ENCODE measurements around the gene CTAG2. TPM values are rescaled to one million over a fixed set of nuclear protein-coding genes. Genes with fewer than 3 reads are reported as not detected.

Gene CTAG2
- polyA plus RNA-seq, 1 donor (not counting 4 experiments of a cell fraction or from before 2014, with no cell fraction given), result not detected

DNA sequence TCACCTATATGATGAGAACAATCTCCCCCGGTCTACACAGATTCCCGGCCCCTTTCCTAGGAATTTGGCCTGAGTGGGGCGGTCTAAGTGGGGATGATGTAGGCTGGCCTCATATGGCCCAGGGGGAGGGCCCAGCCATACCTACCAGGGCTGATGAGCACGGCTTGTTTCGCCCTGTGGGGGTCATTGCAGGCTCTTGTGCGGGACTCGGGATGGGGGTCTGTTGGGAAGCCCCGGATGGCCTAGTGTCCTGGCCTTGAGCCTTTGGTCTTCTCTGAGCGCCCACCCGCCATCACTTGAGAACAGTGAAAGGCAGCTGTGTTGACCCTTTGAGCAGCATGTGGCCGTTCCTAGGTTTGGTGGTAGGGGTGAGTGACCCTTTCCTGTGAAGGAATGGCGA lies 4.8 kb upstream of the CTAG2 start:
- FAIRE-seq, result no peak
- H3K27me3 ChIP-seq (ENCODE audit: control insufficient read depth, extremely low read depth, insufficient read depth, low read length), result no peaks in the 10 kb centered on the region
- no peak overlapping the region for H3K4me3 ChIP-seq (ENCODE audit: control insufficient read depth in 2 of 3, extremely low read depth in 1 of 3, insufficient read depth in 2 of 3, low read depth in 1 of 3, low read length in 3 of 3)
- no peaks in the 10 kb centered on the region for H3K9me1 ChIP-seq (ENCODE audit: control insufficient read depth, extremely low read depth, insufficient read depth, low read length)
- no peak overlapping the region for H2AFZ ChIP-seq (ENCODE audit: control insufficient read depth, low read length)
- TF ChIP-seq EZH2 (IDR thresholded peaks at IDR 0.05; ENCODE audit: low read length), result no peak
- TF ChIP-seq, protein P1, sequence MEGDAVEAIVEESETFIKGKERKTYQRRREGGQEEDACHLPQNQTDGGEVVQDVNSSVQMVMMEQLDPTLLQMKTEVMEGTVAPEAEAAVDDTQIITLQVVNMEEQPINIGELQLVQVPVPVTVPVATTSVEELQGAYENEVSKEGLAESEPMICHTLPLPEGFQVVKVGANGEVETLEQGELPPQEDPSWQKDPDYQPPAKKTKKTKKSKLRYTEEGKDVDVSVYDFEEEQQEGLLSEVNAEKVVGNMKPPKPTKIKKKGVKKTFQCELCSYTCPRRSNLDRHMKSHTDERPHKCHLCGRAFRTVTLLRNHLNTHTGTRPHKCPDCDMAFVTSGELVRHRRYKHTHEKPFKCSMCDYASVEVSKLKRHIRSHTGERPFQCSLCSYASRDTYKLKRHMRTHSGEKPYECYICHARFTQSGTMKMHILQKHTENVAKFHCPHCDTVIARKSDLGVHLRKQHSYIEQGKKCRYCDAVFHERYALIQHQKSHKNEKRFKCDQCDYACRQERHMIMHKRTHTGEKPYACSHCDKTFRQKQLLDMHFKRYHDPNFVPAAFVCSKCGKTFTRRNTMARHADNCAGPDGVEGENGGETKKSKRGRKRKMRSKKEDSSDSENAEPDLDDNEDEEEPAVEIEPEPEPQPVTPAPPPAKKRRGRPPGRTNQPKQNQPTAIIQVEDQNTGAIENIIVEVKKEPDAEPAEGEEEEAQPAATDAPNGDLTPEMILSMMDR (optimal IDR thresholded peaks at IDR 0.05 in 1 of 3, IDR thresholded peaks at IDR 0.05 in 1 of 3, conservative IDR thresholded peaks at IDR 0.05 in 1 of 3; ENCODE audit: extremely low read depth in 1 of 3, insufficient read depth in 2 of 3, low read length in 3 of 3), result no peak
- no peak overlapping the region for H3K9ac ChIP-seq (ENCODE audit: control insufficient read depth, extremely low read depth, insufficient read depth, low read length)
- no peaks in the 10 kb centered on the region for H4K20me1 ChIP-seq (ENCODE audit: control insufficient read depth, extremely low read depth, insufficient read depth, low read length)
- H3K79me2 ChIP-seq (ENCODE audit: control insufficient read depth, insufficient read depth, low read length), result no peaks in the 10 kb centered on the region
- H3K36me3 ChIP-seq (ENCODE audit: control insufficient read depth in 2 of 2, extremely low read depth in 1 of 2, insufficient read depth in 2 of 2, low read length in 2 of 2), result no peaks in the 10 kb centered on the region
- H3K27ac ChIP-seq (ENCODE audit: control insufficient read depth, insufficient read depth, low read length), result no peak overlapping the region
- no peaks in the 10 kb centered on the region for H3K4me1 ChIP-seq (ENCODE audit: control insufficient read depth, extremely low read depth, insufficient read depth, low read length)
- DNase-seq (ENCODE audit: low read depth, low spot score), result no peak
- dilution Hi-C loops (cut with MboI; ENCODE audit: extremely low pct_ligation_motif_present, low sequenced_read_pairs), result no loop called here
- peaks cover 5% of the 10 kb centered on the region for H3K9me3 ChIP-seq (ENCODE audit: control insufficient read depth, low read depth, low read length)
- no peak overlapping the region for H3K4me2 ChIP-seq (ENCODE audit: control insufficient read depth, extremely low read depth, insufficient read depth, low read depth, low read length)

DNA sequence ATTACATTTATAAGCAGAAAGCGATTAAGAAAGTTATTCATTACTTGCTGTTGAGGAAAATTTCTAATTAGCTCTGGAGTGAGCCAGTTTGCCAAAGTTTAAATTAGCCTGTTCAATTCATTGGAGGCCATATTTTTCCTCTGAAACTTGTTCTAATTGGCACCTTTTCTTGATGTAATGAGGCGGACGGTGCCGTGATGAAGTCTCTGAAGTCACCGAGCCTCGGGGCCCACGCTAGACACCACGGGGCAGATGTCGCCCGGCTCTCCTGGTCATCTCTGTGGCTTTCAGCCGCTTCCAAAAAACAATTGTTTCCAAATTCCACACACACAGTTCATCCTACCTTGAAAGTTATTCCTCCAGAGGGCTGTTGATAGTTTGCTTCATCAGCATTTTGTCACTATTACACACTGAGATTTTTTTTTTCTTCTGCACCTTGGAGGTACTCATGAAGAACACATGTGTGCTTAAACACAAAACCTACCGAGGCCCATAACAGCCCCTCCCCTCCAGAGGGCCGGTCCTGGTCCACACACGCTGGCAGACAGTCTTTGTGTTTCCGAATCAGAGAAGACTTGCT lies 3.9 kb upstream of the CTAG2 start:
- Histone ChIP-seq H3K9ac (ENCODE audit: control insufficient read depth, extremely low read depth, insufficient read depth, low read length) (no peak overlapping the region), H4K20me1 (ENCODE audit: control insufficient read depth, extremely low read depth, insufficient read depth, low read length) (no peaks in the 10 kb centered on the region), H3K4me3 (ENCODE audit: control insufficient read depth in 2 of 3, extremely low read depth in 1 of 3, insufficient read depth in 2 of 3, low read depth in 1 of 3, low read length in 3 of 3) (no peak overlapping the region), H2AFZ (ENCODE audit: control insufficient read depth, low read length) (no peak overlapping the region), H3K4me2 (ENCODE audit: control insufficient read depth, extremely low read depth, insufficient read depth, low read depth, low read length) (no peak overlapping the region), H3K27me3 (ENCODE audit: control insufficient read depth, extremely low read depth, insufficient read depth, low read length) (no peaks in the 10 kb centered on the region), H3K4me1 (ENCODE audit: control insufficient read depth, extremely low read depth, insufficient read depth, low read length) (no peaks in the 10 kb centered on the region), H3K36me3 (ENCODE audit: control insufficient read depth in 2 of 2, extremely low read depth in 1 of 2, insufficient read depth in 2 of 2, low read length in 2 of 2) (no peaks in the 10 kb centered on the region), H3K79me2 (ENCODE audit: control insufficient read depth, insufficient read depth, low read length) (no peaks in the 10 kb centered on the region), H3K9me1 (ENCODE audit: control insufficient read depth, extremely low read depth, insufficient read depth, low read length) (no peaks in the 10 kb centered on the region), H3K9me3 (ENCODE audit: control insufficient read depth, low read depth, low read length) (peaks cover 3% of the 10 kb centered on the region), H3K27ac (ENCODE audit: control insufficient read depth, insufficient read depth, low read length) (no peak overlapping the region)
- no peak for DNase-seq (ENCODE audit: low read depth, low spot score)
- TF ChIP-seq, protein P1 (optimal IDR thresholded peaks at IDR 0.05 in 1 of 3, IDR thresholded peaks at IDR 0.05 in 1 of 3, conservative IDR thresholded peaks at IDR 0.05 in 1 of 3; ENCODE audit: extremely low read depth in 1 of 3, insufficient read depth in 2 of 3, low read length in 3 of 3), result no peak
- no peak for TF ChIP-seq EZH2 (IDR thresholded peaks at IDR 0.05; ENCODE audit: low read length)
- no peak for FAIRE-seq
- dilution Hi-C loops (cut with MboI; ENCODE audit: extremely low pct_ligation_motif_present, low sequenced_read_pairs), result no loop called here

All from keratinocyte (primary cell).